NT2/D1 (cell line): ENCODE measurements around the gene MARCHF9.

Source experiments
- YY1 ChIP-seq: IDR thresholded peaks from 2 replicates; pipeline ENCODE4 v1.6.1; 2011; ENCODE audit not compliant: insufficient read length, insufficient read depth
- ZNF274 ChIP-seq: IDR thresholded peaks from 2 replicates; pipeline ENCODE4 v1.6.1; 2011; ENCODE audit warnings: mild to moderate bottlenecking, low read depth, low read length

DNA sequence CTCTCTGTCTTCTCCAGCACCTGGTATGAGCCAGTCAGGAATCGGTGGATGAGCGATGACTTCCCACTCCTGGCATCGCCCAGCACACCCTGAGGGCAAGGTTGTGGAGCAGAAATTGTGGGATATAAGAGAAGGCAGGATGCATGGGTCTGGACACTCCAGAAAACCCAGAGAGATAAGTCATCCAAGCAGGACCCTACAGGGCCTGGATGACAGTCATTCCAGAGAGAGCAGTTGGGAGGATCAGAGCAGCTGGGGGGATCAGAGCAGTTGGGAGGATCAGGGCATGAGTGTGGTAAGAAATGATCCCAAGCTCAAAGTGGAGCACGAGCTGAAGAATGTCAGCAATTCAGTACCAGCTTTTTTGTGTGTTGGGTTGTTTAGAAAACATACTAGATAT is 20.3 kb upstream of the MARCHF9 start:
- no peak for TF ChIP-seq ZNF274
- TF ChIP-seq YY1, result no peak
